GM18502 (cell line): Measurements from ENCODE around the gene ANTXR2.

ENCODE experiments used
- ATAC-seq: cut with Tn5 transposase; IDR thresholded peaks from one replicate; pipeline ENCODE4 v1.9.1; 2021; ENCODE audit warnings: mild to moderate bottlenecking; ENCODE audit not compliant: unreplicated experiment, poor library complexity

The ANTXR2 gene

GRCh38 chr4:80070880-80071603, 2.0 kb downstream of the ANTXR2 start:
- ATAC-seq: no peak

GRCh38 chr4:80069837-80070731, 2.9 kb downstream of the ANTXR2 start:
- peak; percentile 22 for ATAC-seq

GRCh38 chr4:80069108-80069836, 3.8 kb downstream of the ANTXR2 start:
- ATAC-seq: no peak

- no peak for ATAC-seq
Observed at GRCh38 chr4:80065601-80066000, 7.4 kb downstream of the ANTXR2 start.

- no peak for ATAC-seq
Observed at GRCh38 chr4:80062527-80062926, 10.5 kb downstream of the ANTXR2 start.

GRCh38 chr4:80060804-80061203, 12.2 kb downstream of the ANTXR2 start:
- no peak for ATAC-seq

GRCh38 chr4:80058740-80059139, 14.3 kb downstream of the ANTXR2 start:
- peak; percentile 99 for ATAC-seq

- ATAC-seq: no peak
Observed at GRCh38 chr4:80054375-80054774, 18.7 kb downstream of the ANTXR2 start.

GRCh38 chr4:80053140-80053910, 19.7 kb downstream of the ANTXR2 start:
- ATAC-seq: no peak

GRCh38 chr4:80049813-80050534, 23.1 kb downstream of the ANTXR2 start:
- no peak for ATAC-seq

- no peak for ATAC-seq
Observed at GRCh38 chr4:80049402-80049801, 23.6 kb downstream of the ANTXR2 start.

- ATAC-seq: no peak
Observed at GRCh38 chr4:80045786-80046185, 27.2 kb downstream of the ANTXR2 start.

- no peak for ATAC-seq
Observed at GRCh38 chr4:80043541-80043940, 29.5 kb downstream of the ANTXR2 start.

GRCh38 chr4:80042821-80043220, 30.2 kb downstream of the ANTXR2 start:
- no peak for ATAC-seq

GRCh38 chr4:80037864-80038263, 35.2 kb downstream of the ANTXR2 start:
- no peak for ATAC-seq

- no peak for ATAC-seq
Observed at GRCh38 chr4:80036949-80037685, 35.9 kb downstream of the ANTXR2 start.

- no peak for ATAC-seq
Observed at GRCh38 chr4:80036306-80036705, 36.7 kb downstream of the ANTXR2 start.

GRCh38 chr4:80035336-80035735, 37.7 kb downstream of the ANTXR2 start:
- no peak for ATAC-seq

- no peak for ATAC-seq
Observed at GRCh38 chr4:80033581-80033980, 39.4 kb downstream of the ANTXR2 start.
